MCF 10A (cell line): ENCODE results near the gene SPNS1. TPM values are rescaled to one million over a fixed set of nuclear protein-coding genes. Genes with fewer than 3 reads are reported as not detected.
"Not testable (repeated sequence)": the region's sequence is repeated elsewhere in the genome, so short reads cannot be mapped to it uniquely, and the experiment has no call there.

Experiments
- BruUV-seq: library from RNA; stranded (reverse); fragments of 400-500 nt; replicated peaks from 2 replicates; lab custom pipeline; 2021; lab: Mats Ljungman, UMichigan
- CTCF ChIA-PET: fragments of 300-600 bp; sonication (Branson Sonifier 250); formaldehyde crosslinking; extraction: SDS; loops from one replicate; lab custom pipeline; 2021; ENCODE audit warnings: antibody characterized with exemption, inconsistent platforms; lab: Yijun Ruan, JAX
- POLR2A ChIA-PET: fragments of 300-600, 350-650 bp; sonication (Branson Sonifier 250); formaldehyde crosslinking; extraction: SDS; loops from one replicate; lab custom pipeline; 2020; ENCODE audit warnings: antibody characterized with exemption, inconsistent platforms; lab: Yijun Ruan, JAX
- DNase-seq: peaks from one replicate; pipeline ENCODE4 v3.0.0-alpha.2; 2018; ENCODE audit not compliant: unreplicated experiment
- H3K27ac Mint-ChIP-seq: one replicate; pipeline ENCODE4 v1.8.0; 2022; ENCODE audit warnings: mild to moderate bottlenecking, low read depth, mixed read lengths; ENCODE audit not compliant: unreplicated experiment
- H3K27me3 Mint-ChIP-seq: one replicate; pipeline ENCODE4 v1.8.0; 2022; ENCODE audit warnings: mixed read lengths; ENCODE audit not compliant: insufficient read depth, unreplicated experiment
- H3K36me3 Mint-ChIP-seq: one replicate; pipeline ENCODE4 v1.8.0; 2022; ENCODE audit warnings: mild to moderate bottlenecking, moderate library complexity, mixed read lengths; ENCODE audit not compliant: insufficient read depth, unreplicated experiment
- H3K4me1 Mint-ChIP-seq: one replicate; pipeline ENCODE4 v1.8.0; 2022; ENCODE audit warnings: mixed read lengths; ENCODE audit not compliant: insufficient read depth, unreplicated experiment
- H3K4me3 Mint-ChIP-seq: one replicate; pipeline ENCODE4 v1.8.0; 2022; ENCODE audit warnings: mild to moderate bottlenecking, moderate library complexity, mixed read lengths; ENCODE audit not compliant: unreplicated experiment
- H3K9me3 Mint-ChIP-seq: one replicate; pipeline ENCODE4 v1.8.0; 2022; ENCODE audit warnings: mixed read lengths; ENCODE audit not compliant: unreplicated experiment
- intact Hi-C: fragments of 100-400 bp; cut with micrococcal nuclease; formaldehyde crosslinking; loops from 2 replicates; pipeline ENCODE4 v1.14.1; 2022
- total RNA-seq: library from RNA; stranded (reverse); gene quantifications from 2 replicates; pipeline ENCODE4 v1.2.3, GENCODE V29; 2022
- TF ChIP-seq, protein P1 (sequence below): fragments of 200-600 bp; IDR thresholded peaks from one replicate; pipeline ENCODE4 v1.8.0; 2022; ENCODE audit warnings: antibody characterized with exemption, mild to moderate bottlenecking; ENCODE audit not compliant: unreplicated experiment

The SPNS1 gene
- total RNA-seq, 1 experiment from 2014 or later: 25.2 TPM

DNA sequence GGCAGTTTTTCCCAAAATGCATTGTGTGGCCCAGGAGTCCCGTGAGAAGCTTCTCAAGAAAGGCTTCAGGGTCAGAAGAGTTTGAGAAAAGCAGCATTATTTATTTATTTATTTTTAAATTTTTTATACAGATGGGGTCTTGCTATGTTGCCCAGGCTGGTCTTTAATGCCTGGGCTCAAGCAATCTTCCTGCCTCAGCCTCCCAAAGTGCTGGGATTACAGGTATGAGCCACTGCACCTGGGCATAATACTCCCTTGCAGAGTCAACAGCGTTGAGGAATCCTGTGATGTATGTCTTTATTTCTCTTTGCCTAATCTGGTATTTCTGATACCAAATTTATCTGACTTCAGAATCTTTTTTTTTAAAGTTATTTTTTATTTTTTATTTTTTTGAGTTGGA is 25.4 kb downstream of the SPNS1 start:
- Mint-ChIP-seq H3K4me3 (no peak overlapping the region), H3K27ac (no peak overlapping the region), H3K27me3 (peaks cover 28% of the 10 kb centered on the region), H3K4me1 (no peaks in the 10 kb centered on the region), H3K9me3 (no peaks in the 10 kb centered on the region), H3K36me3 (no peaks in the 10 kb centered on the region)
- ChIA-PET CTCF (interaction anchor here (1.3 kb wide), 1 partner anchor 22 kb away, joined by 7 read pairs; no protein-coding TSS in a partner anchor), POLR2A (interaction anchor here (1.2 kb wide), 1 partner anchor 19 kb away, joined by 3 read pairs; no protein-coding TSS in a partner anchor)
- intact Hi-C loops: no loop called here
- no TSS peak for BruUV-seq
- TF ChIP-seq, protein P1, sequence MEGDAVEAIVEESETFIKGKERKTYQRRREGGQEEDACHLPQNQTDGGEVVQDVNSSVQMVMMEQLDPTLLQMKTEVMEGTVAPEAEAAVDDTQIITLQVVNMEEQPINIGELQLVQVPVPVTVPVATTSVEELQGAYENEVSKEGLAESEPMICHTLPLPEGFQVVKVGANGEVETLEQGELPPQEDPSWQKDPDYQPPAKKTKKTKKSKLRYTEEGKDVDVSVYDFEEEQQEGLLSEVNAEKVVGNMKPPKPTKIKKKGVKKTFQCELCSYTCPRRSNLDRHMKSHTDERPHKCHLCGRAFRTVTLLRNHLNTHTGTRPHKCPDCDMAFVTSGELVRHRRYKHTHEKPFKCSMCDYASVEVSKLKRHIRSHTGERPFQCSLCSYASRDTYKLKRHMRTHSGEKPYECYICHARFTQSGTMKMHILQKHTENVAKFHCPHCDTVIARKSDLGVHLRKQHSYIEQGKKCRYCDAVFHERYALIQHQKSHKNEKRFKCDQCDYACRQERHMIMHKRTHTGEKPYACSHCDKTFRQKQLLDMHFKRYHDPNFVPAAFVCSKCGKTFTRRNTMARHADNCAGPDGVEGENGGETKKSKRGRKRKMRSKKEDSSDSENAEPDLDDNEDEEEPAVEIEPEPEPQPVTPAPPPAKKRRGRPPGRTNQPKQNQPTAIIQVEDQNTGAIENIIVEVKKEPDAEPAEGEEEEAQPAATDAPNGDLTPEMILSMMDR: no peak
- DNase-seq: no peak

DNA sequence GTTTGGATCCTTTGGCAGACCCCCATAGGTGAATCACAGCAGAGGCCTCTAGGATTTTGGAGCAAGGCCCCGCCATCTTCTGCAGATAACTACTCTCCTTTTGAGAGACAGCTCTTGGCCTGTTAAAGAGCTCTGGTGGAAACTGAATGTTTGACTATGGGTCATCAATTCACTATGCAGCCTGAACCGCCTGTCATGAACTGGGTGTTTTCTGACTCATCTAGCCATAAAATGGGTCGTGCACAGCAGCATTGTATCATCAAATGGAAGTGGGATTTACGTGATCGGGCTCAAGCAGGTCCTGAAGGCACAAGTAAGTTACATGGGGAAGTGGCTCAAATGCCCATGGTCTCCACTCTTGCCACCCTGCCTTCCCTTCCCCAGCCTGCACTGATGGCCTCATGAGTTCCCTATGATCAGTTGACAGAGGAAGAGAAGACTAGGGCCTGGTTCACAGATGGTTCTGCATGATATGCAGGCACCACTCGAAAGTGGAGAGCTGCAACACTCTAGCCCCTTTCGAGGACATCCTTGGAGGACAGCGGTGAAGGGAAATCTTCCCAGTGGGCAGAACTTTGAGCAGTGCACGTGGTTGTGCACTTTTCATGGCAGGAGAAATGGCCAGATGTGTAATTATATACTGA is 30.0 kb downstream of the SPNS1 start:
- H3K4me3 Mint-ChIP-seq, DNase-seq, H3K9me3 Mint-ChIP-seq, H3K36me3 Mint-ChIP-seq, BruUV-seq, H3K27ac Mint-ChIP-seq, CTCF ChIA-PET, intact Hi-C loops, POLR2A ChIA-PET: not testable (repeated sequence)
- Mint-ChIP-seq H3K27me3 (peaks cover 17% of the 10 kb centered on the region), H3K4me1 (peaks cover 11% of the 10 kb centered on the region)

DNA sequence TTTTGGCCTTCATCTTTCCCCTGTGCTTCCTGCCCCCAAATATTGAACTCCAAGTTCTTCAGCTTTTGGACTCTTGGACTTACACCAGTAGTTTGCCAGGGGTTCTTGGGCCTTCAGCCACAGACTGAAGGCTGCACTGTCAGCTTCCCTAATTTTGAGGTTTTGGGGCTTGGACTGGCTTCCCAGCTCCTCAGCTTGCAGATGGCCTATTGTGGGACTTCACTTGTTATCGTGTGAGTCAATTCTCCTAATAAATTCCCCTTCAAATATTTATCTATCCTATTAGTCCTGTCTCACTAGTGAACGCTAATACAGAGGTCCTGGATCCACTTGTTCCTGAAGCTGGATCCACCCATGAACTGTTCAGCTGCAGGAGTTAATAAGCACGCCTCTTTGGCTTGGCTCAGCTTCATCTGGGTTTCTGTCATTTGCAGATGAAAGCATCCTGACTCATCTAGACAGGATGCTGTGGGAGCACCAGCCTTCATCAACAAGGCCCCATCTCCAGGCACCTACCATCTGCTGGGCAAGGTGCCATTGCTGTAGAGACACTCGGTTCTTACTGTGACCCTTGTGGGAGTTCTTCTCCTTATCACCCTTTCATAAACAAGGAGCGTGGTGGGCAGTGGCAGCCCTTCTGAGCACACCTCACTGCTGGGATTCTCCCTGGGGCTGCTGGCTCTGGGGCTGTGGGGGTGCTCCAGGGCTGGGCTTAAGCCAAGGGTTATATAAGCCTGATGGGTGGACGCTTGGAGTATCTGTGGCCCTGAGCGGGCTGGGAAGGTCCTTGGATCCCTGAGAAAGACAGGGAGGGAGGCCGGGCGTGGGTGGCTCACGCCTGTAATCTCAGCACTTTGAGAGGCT is 33.4 kb downstream of the SPNS1 start:
- peaks cover 16% of the 10 kb centered on the region for H3K27me3 Mint-ChIP-seq
- ChIA-PET POLR2A (interaction anchor here (0.6 kb wide), 1 partner anchor 20 kb away, joined by 3 read pairs; no protein-coding TSS in a partner anchor), CTCF (no interaction called here)
- no peaks in the 10 kb centered on the region for H3K36me3 Mint-ChIP-seq
- DNase-seq: peak; percentile 53
- H3K4me3 Mint-ChIP-seq: no peak overlapping the region
- intact Hi-C loops: no loop called here
- H3K9me3 Mint-ChIP-seq: no peaks in the 10 kb centered on the region
- TF ChIP-seq, protein P1: no peak
- peaks cover 11% of the 10 kb centered on the region for H3K4me1 Mint-ChIP-seq
- H3K27ac Mint-ChIP-seq: no peak overlapping the region
- no TSS peak for BruUV-seq

DNA sequence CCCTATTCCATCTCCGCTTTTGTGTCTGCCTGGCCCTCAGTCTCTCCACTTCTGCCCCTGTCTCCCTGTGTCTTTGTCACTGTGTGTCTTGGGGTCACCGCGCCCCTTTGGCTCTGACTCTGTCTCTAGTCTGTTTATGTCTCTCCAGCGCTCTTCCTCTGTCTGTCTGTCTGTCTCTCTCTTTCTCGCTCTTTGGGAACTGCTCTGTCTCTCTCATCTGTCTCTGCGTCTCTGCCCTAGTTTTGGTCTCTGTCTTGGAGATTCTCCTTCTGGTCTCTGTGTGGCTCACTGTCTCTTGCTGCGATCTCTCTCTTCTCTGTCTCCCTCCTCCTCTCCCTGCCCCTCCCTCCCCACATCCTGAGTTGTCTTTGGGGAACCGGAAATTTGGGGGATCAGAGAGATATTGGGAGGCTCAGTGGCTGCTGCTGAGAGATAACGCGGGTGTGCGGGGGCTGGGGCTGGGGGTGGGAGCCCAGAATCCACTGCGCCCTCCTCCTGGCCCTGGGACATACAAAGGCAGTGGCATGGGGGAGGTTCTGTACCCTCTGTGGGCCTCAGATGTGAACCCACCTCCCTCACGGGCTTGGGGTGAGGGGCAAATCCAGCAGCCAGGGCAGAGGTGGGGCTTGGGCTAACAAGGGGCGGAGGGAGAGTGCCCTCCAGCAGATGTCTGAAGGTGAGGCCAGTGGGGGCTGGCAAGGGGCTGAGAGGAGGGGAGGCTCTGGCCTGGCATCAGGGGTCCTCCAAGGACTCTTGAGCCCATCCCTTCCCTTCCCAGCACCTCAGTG is 34.7 kb downstream of the SPNS1 start:
- POLR2A ChIA-PET: no interaction called here
- no TSS peak for BruUV-seq
- H3K9me3 Mint-ChIP-seq: no peaks in the 10 kb centered on the region
- H3K4me1 Mint-ChIP-seq: peaks cover 11% of the 10 kb centered on the region
- no peak overlapping the region for H3K27ac Mint-ChIP-seq
- no peak for DNase-seq
- intact Hi-C loops: no loop called here
- no peak overlapping the region for H3K4me3 Mint-ChIP-seq
- CTCF ChIA-PET: interaction anchor here (2.1 kb wide), 1 partner anchor 32 kb away, joined by 5 read pairs; no protein-coding TSS in a partner anchor
- H3K36me3 Mint-ChIP-seq: no peaks in the 10 kb centered on the region
- TF ChIP-seq, protein P1: no peak
- H3K27me3 Mint-ChIP-seq: peaks cover 15% of the 10 kb centered on the region
